IPS-NIHi7 (cell line): ENCODE measurements around the gene MAML3.

Experiments
- DNase-seq: peaks from one replicate; pipeline ENCODE4 v3.0.0; 2012; ENCODE audit warnings: mixed read lengths; ENCODE audit errors: extremely low spot score

MAML3 gene

GRCh38 chr4:139866276-139866962 lies 287.6 kb downstream of the MAML3 start:
- no peak for DNase-seq

- no peak for DNase-seq
These were observed 288.4 kb downstream of the MAML3 start for GRCh38 chr4:139865537-139865936.

GRCh38 chr4:139863531-139863930 lies 290.5 kb downstream of the MAML3 start:
- DNase-seq = no peak

- no peak for DNase-seq
These were observed 292.5 kb downstream of the MAML3 start for GRCh38 chr4:139861471-139861870.

GRCh38 chr4:139860435-139861024 lies 293.5 kb downstream of the MAML3 start:
- no peak for DNase-seq

GRCh38 chr4:139859876-139860275 lies 294.1 kb downstream of the MAML3 start:
- DNase-seq = no peak

GRCh38 chr4:139858436-139859205 lies 295.4 kb downstream of the MAML3 start:
- DNase-seq = no peak

GRCh38 chr4:139857977-139858376 lies 296.0 kb downstream of the MAML3 start:
- DNase-seq = no peak

- DNase-seq = peak; percentile 22
These were observed 297.0 kb downstream of the MAML3 start for GRCh38 chr4:139857021-139857420.

- no peak for DNase-seq
These were observed 299.1 kb downstream of the MAML3 start for GRCh38 chr4:139854668-139855403.

- DNase-seq = peak; percentile 61
These were observed 300.7 kb downstream of the MAML3 start for GRCh38 chr4:139853309-139853708.

GRCh38 chr4:139852612-139853269 lies 301.2 kb downstream of the MAML3 start:
- no peak for DNase-seq

GRCh38 chr4:139851639-139852038 lies 302.3 kb downstream of the MAML3 start:
- no peak for DNase-seq

GRCh38 chr4:139851133-139851532 lies 302.9 kb downstream of the MAML3 start:
- no peak for DNase-seq

GRCh38 chr4:139849219-139849618 lies 304.8 kb downstream of the MAML3 start:
- no peak for DNase-seq

GRCh38 chr4:139848028-139848427 lies 306.0 kb downstream of the MAML3 start:
- DNase-seq = no peak

- DNase-seq = no peak
These were observed 306.4 kb downstream of the MAML3 start for GRCh38 chr4:139847602-139848001.

GRCh38 chr4:139846766-139847165 lies 307.2 kb downstream of the MAML3 start:
- DNase-seq = no peak

GRCh38 chr4:139845453-139846093 lies 308.4 kb downstream of the MAML3 start:
- DNase-seq = no peak

GRCh38 chr4:139844459-139845036 lies 309.4 kb downstream of the MAML3 start:
- DNase-seq = no peak

- no peak for DNase-seq
These were observed 309.9 kb downstream of the MAML3 start for GRCh38 chr4:139844057-139844456.
